HG03139 (cell line): ENCODE measurements around the gene SPDYE2B.
"Not testable (repeated sequence)": the region's sequence is repeated elsewhere in the genome, so short reads cannot be mapped to it uniquely, and the experiment has no call there.

ENCODE experiments used
- ATAC-seq: cut with Tn5 transposase; IDR thresholded peaks from one replicate; pipeline ENCODE4 v1.9.1; 2021; ENCODE audit not compliant: unreplicated experiment

SPDYE2B gene

DNA sequence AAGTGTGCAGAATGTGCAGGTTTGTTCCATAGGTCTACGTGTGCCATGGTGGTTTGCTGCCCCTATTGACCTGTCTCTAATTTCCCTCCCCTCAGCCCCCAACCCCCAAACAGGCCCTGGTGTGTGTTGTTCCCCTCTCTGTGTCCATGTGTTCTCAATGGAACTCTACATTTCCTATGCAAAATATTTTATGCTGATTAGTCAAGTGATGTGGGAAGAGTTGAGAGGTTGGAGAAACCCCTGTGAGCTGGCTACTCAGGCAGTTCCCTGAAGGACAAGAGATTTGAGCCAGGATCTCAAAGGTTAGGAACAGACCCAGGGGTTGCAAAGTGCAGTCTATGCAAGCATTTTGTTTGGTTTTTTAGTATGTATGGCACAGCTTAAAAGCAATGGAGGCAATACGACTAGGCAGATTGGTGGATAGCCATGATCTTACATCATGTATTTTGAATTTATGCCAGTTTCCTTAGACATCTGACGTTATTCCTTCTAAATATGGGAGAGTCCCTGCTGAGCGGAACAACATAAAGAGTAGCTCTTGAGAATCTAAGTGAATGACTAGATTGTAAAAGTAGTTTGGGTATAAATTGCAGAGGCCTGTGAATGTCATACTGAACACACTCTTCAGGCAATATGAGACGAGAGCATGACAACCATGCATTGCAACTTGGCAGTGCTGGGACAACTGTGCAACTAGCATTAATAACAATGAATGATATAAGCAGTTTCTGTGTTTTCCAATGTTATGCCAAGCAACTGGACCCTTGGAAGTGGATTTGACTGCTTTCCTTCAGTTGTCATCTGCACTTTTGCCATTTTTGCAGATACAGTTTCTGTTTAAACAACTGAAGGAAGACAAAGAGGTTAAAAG, 47.8 kb downstream of the SPDYE2B start:
- ATAC-seq: not testable (repeated sequence)

DNA sequence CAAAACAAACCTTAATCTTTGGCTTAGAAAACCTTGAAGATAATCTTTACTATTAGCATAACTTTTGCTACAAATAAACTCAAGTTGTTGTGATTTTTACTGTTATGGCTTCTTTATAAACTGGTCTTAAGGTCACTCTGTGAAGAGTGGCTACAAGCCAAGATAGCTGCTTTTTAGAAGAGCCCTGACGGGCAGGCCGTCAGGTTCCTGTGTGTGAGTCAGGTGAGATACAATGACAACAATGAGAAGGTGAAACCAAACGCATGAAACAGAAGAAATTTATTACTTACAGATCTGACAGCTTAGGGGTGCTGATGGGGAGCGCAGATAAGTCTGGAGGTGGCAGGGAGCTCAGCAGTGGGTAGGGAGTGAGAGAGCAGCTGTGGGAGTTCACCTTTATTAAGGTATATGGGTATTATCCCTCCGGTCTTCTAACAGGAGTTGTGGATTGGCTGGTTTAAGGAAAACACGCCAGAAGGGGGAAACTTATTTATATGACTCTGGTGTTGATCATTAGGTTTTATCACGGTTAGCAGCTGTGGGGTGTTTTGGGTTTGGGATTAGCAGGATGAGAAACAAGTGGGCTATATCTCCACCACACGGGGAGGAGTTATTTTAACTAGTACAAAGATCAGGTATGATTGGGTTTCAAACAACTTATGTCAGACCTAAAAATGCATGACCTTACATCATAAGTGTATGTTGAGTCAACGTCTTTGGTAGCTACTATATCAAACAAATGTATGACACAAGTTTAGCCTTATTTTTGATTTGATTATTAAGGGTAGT, 49.0 kb downstream of the SPDYE2B start:
- not testable (repeated sequence) for ATAC-seq
